GM12892 (cell line): ENCODE measurements around the gene ABCA7.

Experiments
- DNase-seq: peaks from one replicate; pipeline ENCODE4 v3.0.0; 2011; ENCODE audit not compliant: insufficient read length
- FAIRE-seq: peaks from 2 replicates; lab custom pipeline; 2011; peaks lifted over from hg19 to GRCh38; lab: Jason Lieb, UNC
- POLR2A ChIP-seq: IDR thresholded peaks from 2 replicates; pipeline ENCODE4 v1.6.1; 2011; ENCODE audit warnings: low read depth, low read length, control low read depth
- POLR2AphosphoS5 ChIP-seq: IDR thresholded peaks from 2 replicates; pipeline ENCODE4 v1.6.1; 2011; ENCODE audit warnings: low read depth, low read length, control low read depth
- TAF1 ChIP-seq: IDR thresholded peaks from 2 replicates; pipeline ENCODE4 v1.6.1; 2011; ENCODE audit warnings: low read depth, mild to moderate bottlenecking, control low read depth, low read length, borderline replicate concordance

ABCA7 gene

GRCh38 chr19:1004803-1005664 is 34.9 kb upstream of the ABCA7 start:
- TF ChIP-seq POLR2AphosphoS5 (no peak), POLR2A (no peak), TAF1 (no peak)
- FAIRE-seq = no peak
- DNase-seq = no peak

GRCh38 chr19:1006711-1007398 is 33.1 kb upstream of the ABCA7 start:
- DNase-seq (no peak), FAIRE-seq (no peak)
- TF ChIP-seq TAF1 (no peak), POLR2A (no peak), POLR2AphosphoS5 (no peak)

- FAIRE-seq = no peak
- TF ChIP-seq TAF1 = no peak
- no peak for TF ChIP-seq POLR2A
- TF ChIP-seq POLR2AphosphoS5 = no peak
- DNase-seq = no peak
These were observed 32.3 kb upstream of the ABCA7 start for GRCh38 chr19:1007399-1008251.

- TF ChIP-seq POLR2A = no peak
- no peak for TF ChIP-seq POLR2AphosphoS5
- no peak for TF ChIP-seq TAF1
- DNase-seq (no peak), FAIRE-seq (no peak)
These were observed 31.5 kb upstream of the ABCA7 start for GRCh38 chr19:1008268-1009040.

GRCh38 chr19:1009041-1009980 is 30.6 kb upstream of the ABCA7 start:
- TF ChIP-seq POLR2AphosphoS5 (no peak), POLR2A (no peak), TAF1 (no peak)
- DNase-seq (no peak), FAIRE-seq (no peak)

GRCh38 chr19:1009981-1010538 is 29.8 kb upstream of the ABCA7 start:
- no peak for FAIRE-seq
- TF ChIP-seq POLR2AphosphoS5 (no peak), TAF1 (no peak), POLR2A (no peak)
- no peak for DNase-seq

- FAIRE-seq = no peak
- DNase-seq = no peak
- TF ChIP-seq POLR2AphosphoS5 (no peak), POLR2A (no peak), TAF1 (no peak)
These were observed 29.1 kb upstream of the ABCA7 start for GRCh38 chr19:1010586-1011510.

- no peak for FAIRE-seq
- no peak for DNase-seq
- TF ChIP-seq POLR2AphosphoS5 (no peak), POLR2A (no peak), TAF1 (no peak)
These were observed 28.0 kb upstream of the ABCA7 start for GRCh38 chr19:1011831-1012333.

- no peak for TF ChIP-seq POLR2AphosphoS5
- TF ChIP-seq POLR2A = no peak
- no peak for TF ChIP-seq TAF1
These were observed 27.6 kb upstream of the ABCA7 start for GRCh38 chr19:1012334-1012733.

More at GRCh38 chr19:1012334-1012733, 27.6 kb upstream of the ABCA7 start:
- FAIRE-seq = no peak
- no peak for DNase-seq
